HG03342 (cell line): ENCODE measurements around the gene ELAVL1.

ENCODE experiments used
- ATAC-seq: cut with Tn5 transposase; IDR thresholded peaks from one replicate; pipeline ENCODE4 v1.9.1; 2021; ENCODE audit warnings: mild to moderate bottlenecking, moderate library complexity; ENCODE audit not compliant: unreplicated experiment

The ELAVL1 gene

DNA sequence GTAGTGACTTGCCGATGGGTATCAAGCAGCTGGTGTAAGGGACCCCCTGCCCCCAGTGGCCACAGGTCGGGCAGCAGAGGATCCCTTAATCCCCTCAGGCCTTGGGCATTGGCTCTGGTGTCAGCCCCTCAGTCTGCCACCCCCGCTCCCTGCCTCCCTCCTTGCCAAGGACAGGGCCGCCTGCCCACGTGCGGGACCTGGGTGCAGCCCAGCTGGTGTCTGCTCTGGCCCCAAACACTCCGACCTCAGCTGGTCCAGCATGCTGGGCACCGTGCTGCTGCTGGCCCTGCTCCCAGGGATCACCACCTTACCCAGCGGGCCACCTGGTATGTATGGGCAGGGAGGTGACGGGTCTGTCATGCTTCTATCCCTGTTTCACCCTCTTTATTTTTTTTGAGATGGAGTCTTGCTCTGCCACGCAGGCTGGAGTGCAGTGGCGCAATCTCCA, 90.8 kb downstream of the ELAVL1 start, which contains the start of gene TGFBR3L:
Gene TGFBR3L, plus strand, starts transcription at position 233 of the 448 bp plus-strand sequence.
- no peak for ATAC-seq

DNA sequence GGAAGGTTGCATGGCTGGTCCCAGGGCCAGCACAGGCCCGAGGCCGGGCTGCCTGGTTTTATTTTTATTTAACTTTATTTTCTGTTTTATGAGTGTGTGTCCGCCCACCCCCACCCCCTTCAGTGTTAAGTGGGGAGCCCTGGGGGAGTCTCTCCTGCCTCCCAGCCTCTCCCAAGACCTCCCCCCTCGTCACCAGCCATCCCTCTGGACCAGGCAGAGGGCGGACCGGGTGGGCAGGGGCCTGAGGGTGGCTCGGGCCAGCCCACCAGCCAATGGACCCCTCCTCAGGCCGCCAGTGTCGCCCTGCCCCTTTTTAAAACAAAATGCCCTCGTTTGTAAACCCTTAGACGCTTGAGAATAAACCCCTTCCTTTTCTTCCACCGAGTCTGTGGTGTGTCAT, 91.3 kb downstream of the ELAVL1 start:
- no peak for ATAC-seq

GRCh38 chr19:7913652-7914051, 91.8 kb downstream of the ELAVL1 start:
- no peak for ATAC-seq

- ATAC-seq = no peak
Observed at GRCh38 chr19:7912697-7913564, 92.5 kb downstream of the ELAVL1 start.

DNA sequence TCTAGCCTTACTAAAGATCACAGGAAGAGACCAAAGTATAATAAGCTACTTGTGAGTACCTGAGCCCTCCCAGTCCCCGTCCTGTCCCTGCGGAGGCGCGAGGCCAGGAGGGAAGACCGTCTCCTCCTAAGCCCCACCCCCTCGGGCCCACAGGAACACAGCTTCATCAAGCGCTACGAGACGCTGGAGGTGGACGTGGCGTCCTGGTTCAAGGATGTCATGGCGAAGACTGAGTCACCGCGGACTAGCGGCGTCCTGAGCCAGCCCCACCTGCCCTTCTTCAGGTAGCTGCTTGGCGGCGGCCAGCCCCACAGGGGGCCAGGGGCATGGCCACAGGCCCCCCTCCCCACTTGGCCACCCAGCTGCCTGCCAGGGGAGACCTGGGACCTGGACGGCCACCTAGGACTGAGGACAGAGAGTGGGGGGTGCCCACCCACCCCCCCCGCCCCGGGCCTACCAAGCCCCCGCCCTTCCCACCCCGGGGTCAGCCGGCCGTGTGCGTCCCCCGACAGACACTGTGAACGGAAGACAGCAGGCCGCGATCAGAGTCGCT, 93.2 kb downstream of the ELAVL1 start:
- ATAC-seq = no peak

GRCh38 chr19:7911508-7912143, 93.8 kb downstream of the ELAVL1 start:
- ATAC-seq = no peak

- no peak for ATAC-seq
Observed at GRCh38 chr19:7910321-7911161, 94.9 kb downstream of the ELAVL1 start.

DNA sequence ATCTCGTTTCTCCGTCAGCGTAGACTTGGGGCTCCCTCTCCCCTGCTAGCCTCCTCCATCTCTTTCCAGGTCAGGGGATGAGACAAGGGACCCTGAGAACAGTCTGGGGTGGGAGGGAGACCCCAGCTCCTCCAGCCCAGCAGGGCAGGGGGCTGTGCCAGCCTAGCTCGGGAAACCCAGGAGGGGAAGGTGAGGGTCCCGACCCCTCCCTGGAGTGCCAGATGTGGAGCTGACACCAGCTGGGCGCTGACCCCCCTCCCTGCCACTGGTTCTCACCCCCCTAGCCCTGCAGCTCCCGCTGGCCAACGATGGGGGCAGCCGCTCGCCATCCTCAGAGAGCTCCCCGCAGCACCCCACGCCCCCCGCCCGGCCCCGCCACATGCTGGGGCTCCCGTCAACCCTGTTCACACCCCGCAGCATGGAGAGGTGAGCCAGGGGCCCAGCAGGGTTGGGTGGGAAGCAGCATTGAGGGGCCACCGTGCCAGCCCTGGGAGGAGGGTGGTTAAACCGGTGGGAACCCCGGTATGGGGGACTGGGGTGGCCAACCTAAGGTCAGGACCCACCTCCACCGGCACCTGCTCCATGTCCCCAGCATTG, 95.9 kb downstream of the ELAVL1 start:
- no peak for ATAC-seq

- no peak for ATAC-seq
Observed at GRCh38 chr19:7908742-7909461, 96.5 kb downstream of the ELAVL1 start.
